Activated naive CD8-positive, alpha-beta T cell treated with anti-CD3 and anti-CD28 coated beads, Interleukin-2, amount 10 ng/mL, durations not matched to agents 7 days and 5 days (primary cell): Measurements from ENCODE around the gene SPRR1A. TPM values are rescaled to one million over a fixed set of nuclear protein-coding genes. Genes with fewer than 3 reads are reported as not detected.
"Not testable (repeated sequence)": the region's sequence is repeated elsewhere in the genome, so short reads cannot be mapped to it uniquely, and the experiment has no call there.

Source experiments
- ATAC-seq: fragments of 150-1000 bp; cut with Tn5 transposase; one replicate; pipeline ENCODE4 v1.10.0; 2021; ENCODE audit warnings: low read depth, moderate library complexity
- POLR2A ChIA-PET: fragments of 350-600 bp; sonication (Branson Sonifier 250); formaldehyde crosslinking; loops from one replicate; lab custom pipeline; 2021; ENCODE audit warnings: antibody characterized with exemption; lab: Charles Lee
- DNase-seq: peaks from one replicate; pipeline ENCODE4 v3.0.0; 2021
- H3K27ac Mint-ChIP-seq: one replicate; pipeline ENCODE4 v1.8.0; 2022; ENCODE audit warnings: mild to moderate bottlenecking, mixed read lengths
- H3K27me3 Mint-ChIP-seq: one replicate; pipeline ENCODE4 v1.8.0; 2022; ENCODE audit warnings: mild to moderate bottlenecking, moderate library complexity, mixed read lengths
- H3K36me3 Mint-ChIP-seq: one replicate; pipeline ENCODE4 v1.8.0; 2021; ENCODE audit warnings: mild to moderate bottlenecking, mixed read lengths
- H3K4me1 Mint-ChIP-seq: one replicate; pipeline ENCODE4 v1.8.0; 2021; ENCODE audit warnings: mixed read lengths
- H3K4me3 Mint-ChIP-seq: one replicate; pipeline ENCODE4 v1.8.0; 2022; ENCODE audit warnings: mild to moderate bottlenecking, moderate library complexity, mixed read lengths
- H3K9me3 Mint-ChIP-seq: one replicate; pipeline ENCODE4 v1.8.0; 2021; ENCODE audit warnings: mixed read lengths
- total RNA-seq, 2 experiments: library from RNA; stranded (reverse); gene quantifications; one replicate each; pipeline ENCODE4 v1.2.3, GENCODE V29; 2021

SPRR1A gene
- total RNA-seq, 2 experiments from 2014 or later: not detected

DNA sequence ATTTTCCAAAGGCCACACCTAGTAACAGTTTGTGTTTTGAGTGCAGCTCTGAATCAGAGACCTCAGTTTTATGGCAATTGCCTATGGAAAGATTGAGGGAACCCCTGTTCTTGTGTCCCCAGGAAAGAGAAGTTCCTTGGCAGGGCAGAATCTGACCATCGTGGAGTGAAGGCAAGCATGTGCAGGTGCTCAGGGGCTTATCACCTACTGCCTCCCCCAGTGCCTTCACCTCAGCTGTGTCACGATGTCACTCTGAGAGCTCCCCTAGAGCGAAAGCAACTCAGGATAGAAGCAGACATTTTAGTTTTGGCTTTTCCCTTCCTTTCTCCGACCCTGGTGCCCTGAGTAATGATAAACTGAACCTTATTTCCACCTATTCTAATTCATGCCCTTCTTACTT lies 1.8 kb upstream of the SPRR1A start:
- ATAC-seq (no peak), DNase-seq (no peak)
- Mint-ChIP-seq H3K4me1 (no peaks in the 10 kb centered on the region), H3K27ac (no peak overlapping the region), H3K4me3 (no peak overlapping the region), H3K36me3 (no peaks in the 10 kb centered on the region), H3K9me3 (no peaks in the 10 kb centered on the region), H3K27me3 (peaks cover 6% of the 10 kb centered on the region)
- POLR2A ChIA-PET: no interaction called here

DNA sequence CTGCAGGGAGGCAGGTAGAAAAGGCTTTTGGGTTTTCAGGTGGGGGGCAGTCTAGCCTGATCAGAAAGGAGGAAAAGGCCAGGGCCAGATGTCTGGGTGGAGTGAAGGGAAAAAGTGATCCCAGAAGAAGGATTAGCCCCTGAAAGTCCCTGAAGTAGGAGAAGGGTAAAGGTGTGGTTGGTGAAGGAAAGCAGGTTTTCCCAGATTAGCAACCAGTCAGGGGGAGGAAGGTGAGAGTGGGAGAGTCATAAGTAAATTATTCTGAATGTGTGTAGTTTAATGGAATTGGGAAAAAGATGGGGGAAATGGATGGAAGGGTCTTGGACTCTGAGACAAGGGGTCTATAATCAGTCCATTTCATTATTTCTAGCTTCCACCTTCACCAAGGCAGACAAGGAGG lies 647 bp upstream of the SPRR1A start:
- H3K27ac Mint-ChIP-seq: no peak overlapping the region
- no peak overlapping the region for H3K4me3 Mint-ChIP-seq
- POLR2A ChIA-PET: no interaction called here
- H3K27me3 Mint-ChIP-seq: peaks cover 8% of the 10 kb centered on the region
- H3K9me3 Mint-ChIP-seq: no peaks in the 10 kb centered on the region
- DNase-seq (no peak), ATAC-seq (no peak)
- H3K36me3 Mint-ChIP-seq: no peaks in the 10 kb centered on the region
- H3K4me1 Mint-ChIP-seq: no peaks in the 10 kb centered on the region

DNA sequence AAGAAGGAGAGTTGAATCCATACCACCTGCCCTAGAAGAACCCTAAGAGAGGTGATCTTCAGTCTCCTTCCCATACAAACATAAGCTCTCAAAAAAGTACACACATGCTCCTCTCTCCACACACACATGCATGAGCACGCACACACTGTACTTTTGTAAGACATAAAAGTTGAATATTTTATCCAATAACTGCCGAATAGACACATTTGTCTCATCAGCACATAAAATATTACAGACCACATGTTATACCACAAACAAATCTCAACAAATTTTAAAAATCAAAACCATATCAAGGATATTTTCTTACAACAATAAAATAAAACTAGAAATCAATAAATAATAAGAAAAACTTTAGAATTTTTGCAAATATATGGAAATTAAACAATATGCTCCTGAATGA lies 2.7 kb downstream of the SPRR1A start:
- no peak overlapping the region for H3K27ac Mint-ChIP-seq
- H3K36me3 Mint-ChIP-seq: no peaks in the 10 kb centered on the region
- no peaks in the 10 kb centered on the region for H3K4me1 Mint-ChIP-seq
- H3K27me3 Mint-ChIP-seq: peaks cover 12% of the 10 kb centered on the region
- no peak overlapping the region for H3K4me3 Mint-ChIP-seq
- POLR2A ChIA-PET: no interaction called here
- no peak for DNase-seq
- no peak for ATAC-seq
- H3K9me3 Mint-ChIP-seq: no peaks in the 10 kb centered on the region

DNA sequence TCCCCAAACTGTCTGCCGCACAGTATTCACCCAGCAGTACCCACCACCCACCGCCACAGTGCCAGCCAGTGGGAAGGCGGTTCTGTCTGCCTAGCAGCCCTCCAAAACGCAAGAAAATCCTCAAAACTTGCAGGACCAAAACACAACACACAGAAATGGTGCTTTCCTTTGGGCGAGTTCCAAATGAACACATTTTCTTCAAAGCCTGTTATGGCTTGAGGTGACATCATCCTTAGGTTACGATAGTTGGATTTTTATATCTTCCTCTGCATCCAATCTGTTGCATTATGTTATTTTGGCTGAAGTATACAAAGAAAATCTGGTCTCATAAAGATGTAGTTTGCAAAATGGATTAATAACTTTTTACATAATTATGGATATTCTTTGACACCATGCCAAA lies 9.3 kb downstream of the SPRR1A start:
- peaks cover 17% of the 10 kb centered on the region for H3K27me3 Mint-ChIP-seq
- H3K36me3 Mint-ChIP-seq: no peaks in the 10 kb centered on the region
- ATAC-seq: no peak
- no peaks in the 10 kb centered on the region for H3K9me3 Mint-ChIP-seq
- no peak overlapping the region for H3K27ac Mint-ChIP-seq
- POLR2A ChIA-PET: no interaction called here
- no peak for DNase-seq
- H3K4me3 Mint-ChIP-seq: no peak overlapping the region
- no peaks in the 10 kb centered on the region for H3K4me1 Mint-ChIP-seq

DNA sequence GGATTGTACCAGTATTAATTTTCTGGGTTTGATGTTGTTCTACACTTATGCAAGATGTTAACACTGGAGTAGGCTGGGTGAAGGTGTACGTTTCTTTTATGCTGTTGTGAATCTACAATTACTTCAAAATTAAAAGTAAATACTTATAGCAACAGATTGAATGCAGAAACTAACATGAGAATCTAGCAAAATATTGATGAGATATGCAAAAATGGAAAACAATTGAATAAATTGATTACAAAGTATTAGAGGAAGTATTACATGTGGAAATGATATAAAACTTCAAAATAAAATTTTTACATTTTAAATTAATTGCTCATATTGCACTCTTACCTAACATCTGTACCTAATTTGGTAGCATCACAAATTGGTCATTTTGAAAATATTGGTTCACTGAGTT lies 12.0 kb downstream of the SPRR1A start:
- H3K9me3 Mint-ChIP-seq: no peaks in the 10 kb centered on the region
- H3K36me3 Mint-ChIP-seq: no peaks in the 10 kb centered on the region
- H3K27ac Mint-ChIP-seq: no peak overlapping the region
- peaks cover 13% of the 10 kb centered on the region for H3K27me3 Mint-ChIP-seq
- H3K4me3 Mint-ChIP-seq: no peak overlapping the region
- POLR2A ChIA-PET: no interaction called here
- DNase-seq: no peak
- no peak for ATAC-seq
- H3K4me1 Mint-ChIP-seq: no peaks in the 10 kb centered on the region

DNA sequence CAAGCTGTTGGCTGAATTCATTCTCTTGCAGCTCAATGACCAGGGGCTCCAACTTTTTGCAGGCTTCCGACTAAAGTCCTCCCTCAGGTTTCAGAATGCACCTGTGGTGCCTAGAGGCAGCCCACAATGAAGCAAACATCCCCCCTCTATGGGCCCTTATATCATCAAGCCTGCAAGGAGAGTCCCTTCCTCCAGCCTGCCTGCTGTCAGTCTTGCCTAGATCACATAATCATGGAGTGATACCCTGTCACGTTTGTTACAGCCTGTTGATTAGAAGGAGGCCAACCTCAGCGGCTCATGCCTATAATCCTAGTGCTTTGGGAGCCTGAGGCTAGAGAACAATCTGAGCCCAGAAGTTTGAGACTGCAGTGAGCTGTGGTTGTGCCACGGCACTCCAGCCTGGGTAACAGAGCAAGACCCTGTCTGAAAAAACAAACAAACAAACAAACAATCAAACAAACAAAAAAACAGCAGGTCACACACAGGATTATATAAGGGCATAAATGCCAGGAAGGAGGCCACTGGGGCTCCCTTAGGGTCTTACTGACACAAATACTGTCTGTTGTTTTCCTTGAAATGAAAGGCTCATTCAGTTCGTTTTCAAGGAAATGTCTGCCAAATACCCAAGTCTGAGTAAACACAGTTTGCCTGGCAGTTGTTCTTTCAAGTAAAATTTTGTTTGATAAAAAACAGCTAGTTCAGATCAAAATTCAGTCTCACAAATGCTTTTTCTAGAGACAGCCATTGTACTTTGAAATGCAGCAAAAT lies 12.9 kb downstream of the SPRR1A start:
- peaks cover 11% of the 10 kb centered on the region for H3K27me3 Mint-ChIP-seq
- no peak overlapping the region for H3K4me3 Mint-ChIP-seq
- no peaks in the 10 kb centered on the region for H3K9me3 Mint-ChIP-seq
- ATAC-seq: no peak
- no peaks in the 10 kb centered on the region for H3K36me3 Mint-ChIP-seq
- no peaks in the 10 kb centered on the region for H3K4me1 Mint-ChIP-seq
- H3K27ac Mint-ChIP-seq: no peak overlapping the region
- POLR2A ChIA-PET: no interaction called here
- DNase-seq: no peak

DNA sequence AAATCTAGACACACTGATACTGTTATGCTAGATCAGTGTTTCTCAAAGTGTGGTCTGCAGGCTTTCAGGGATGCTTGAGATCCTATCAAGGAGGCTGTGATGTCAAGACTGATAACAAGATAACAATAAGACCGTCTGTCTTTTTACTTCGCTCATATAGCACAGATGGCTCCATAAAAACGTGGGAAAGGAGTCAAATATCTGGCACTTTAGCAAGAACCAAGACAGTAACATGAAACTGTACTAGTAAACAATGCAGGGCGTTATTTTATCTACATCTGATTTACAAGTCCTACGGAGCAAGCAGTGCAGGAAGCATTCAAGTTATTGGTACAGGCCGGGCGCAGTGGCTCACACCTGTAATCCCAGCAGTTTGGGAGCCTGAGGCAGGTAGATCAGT lies 14.0 kb downstream of the SPRR1A start:
- ATAC-seq: no peak
- no peaks in the 10 kb centered on the region for H3K36me3 Mint-ChIP-seq
- H3K4me3 Mint-ChIP-seq: no peak overlapping the region
- DNase-seq: no peak
- H3K27ac Mint-ChIP-seq: no peak overlapping the region
- H3K27me3 Mint-ChIP-seq: peaks cover 11% of the 10 kb centered on the region
- H3K9me3 Mint-ChIP-seq: no peaks in the 10 kb centered on the region
- POLR2A ChIA-PET: no interaction called here
- H3K4me1 Mint-ChIP-seq: no peaks in the 10 kb centered on the region

DNA sequence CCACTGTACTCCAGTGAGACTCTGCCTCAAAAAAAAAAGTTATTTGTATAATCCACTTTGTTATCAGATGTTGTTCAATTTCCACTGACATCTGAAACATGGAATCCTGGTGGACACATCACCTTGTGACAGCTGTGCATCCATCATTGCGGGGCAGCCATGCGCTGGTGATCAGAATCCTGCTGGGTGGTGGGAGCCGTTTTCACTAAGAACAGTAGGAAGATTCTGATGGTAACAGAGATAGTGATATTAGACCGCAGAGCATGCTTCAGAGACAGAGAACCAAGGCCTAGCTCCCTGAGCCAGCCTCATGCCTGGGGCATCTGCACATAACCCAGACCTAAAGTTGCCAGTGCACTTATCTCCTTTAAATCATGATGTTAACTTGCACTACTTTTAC lies 14.6 kb downstream of the SPRR1A start:
- no peak for DNase-seq
- no peaks in the 10 kb centered on the region for H3K36me3 Mint-ChIP-seq
- H3K9me3 Mint-ChIP-seq: no peaks in the 10 kb centered on the region
- POLR2A ChIA-PET: no interaction called here
- peaks cover 11% of the 10 kb centered on the region for H3K27me3 Mint-ChIP-seq
- H3K27ac Mint-ChIP-seq: no peak overlapping the region
- no peaks in the 10 kb centered on the region for H3K4me1 Mint-ChIP-seq
- no peak for ATAC-seq
- H3K4me3 Mint-ChIP-seq: no peak overlapping the region

DNA sequence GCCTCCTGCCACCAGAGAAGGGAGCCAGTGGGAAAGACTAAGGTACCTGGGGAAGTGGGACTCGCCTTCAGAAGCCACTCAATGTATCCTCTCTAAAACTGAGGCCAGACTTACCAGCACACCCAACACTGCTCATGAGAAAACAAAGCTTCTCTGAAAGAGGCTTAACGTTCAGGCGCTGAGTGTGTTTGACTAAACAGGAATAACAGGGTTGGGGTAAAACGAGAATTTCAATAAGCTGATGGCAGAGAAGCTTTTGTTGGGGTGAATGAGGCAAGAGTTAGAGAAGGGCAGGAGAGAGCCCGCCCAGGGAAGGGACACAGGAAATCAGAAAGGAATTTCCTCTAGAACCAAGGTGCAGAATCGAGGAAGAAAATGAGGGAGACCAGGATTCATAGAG lies 15.9 kb downstream of the SPRR1A start:
- Mint-ChIP-seq H3K4me1 (no peaks in the 10 kb centered on the region), H3K27me3 (peaks cover 6% of the 10 kb centered on the region), H3K9me3 (peaks cover 1% of the 10 kb centered on the region), H3K36me3 (no peaks in the 10 kb centered on the region), H3K4me3 (no peak overlapping the region), H3K27ac (no peak overlapping the region)
- POLR2A ChIA-PET: no interaction called here
- DNase-seq: no peak
- no peak for ATAC-seq

DNA sequence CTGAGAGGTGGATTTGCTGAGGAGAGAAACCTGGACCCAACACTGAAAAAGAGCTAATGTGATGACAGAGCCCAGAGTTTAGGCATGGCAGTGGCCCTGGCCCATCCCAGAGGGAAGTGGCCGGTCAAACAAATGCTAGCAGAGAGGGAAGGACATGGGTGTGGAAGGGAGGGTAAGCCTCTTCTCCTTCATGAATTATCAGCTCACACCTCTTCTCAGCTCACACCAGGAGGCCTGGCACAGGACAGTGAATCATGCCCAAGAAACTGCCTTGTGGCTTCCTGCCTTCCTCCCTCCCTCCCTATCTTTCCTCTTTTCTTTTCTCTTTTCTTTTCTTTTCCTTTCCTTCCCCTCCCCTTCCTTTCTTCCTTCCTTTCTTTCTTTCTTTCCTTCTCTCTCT lies 16.4 kb downstream of the SPRR1A start:
- Mint-ChIP-seq H3K36me3 (no peaks in the 10 kb centered on the region), H3K4me1 (no peaks in the 10 kb centered on the region), H3K4me3 (no peak overlapping the region), H3K27me3 (peaks cover 6% of the 10 kb centered on the region), H3K27ac (no peak overlapping the region), H3K9me3 (peaks cover 1% of the 10 kb centered on the region)
- ATAC-seq: no peak
- DNase-seq: no peak
- POLR2A ChIA-PET: no interaction called here

DNA sequence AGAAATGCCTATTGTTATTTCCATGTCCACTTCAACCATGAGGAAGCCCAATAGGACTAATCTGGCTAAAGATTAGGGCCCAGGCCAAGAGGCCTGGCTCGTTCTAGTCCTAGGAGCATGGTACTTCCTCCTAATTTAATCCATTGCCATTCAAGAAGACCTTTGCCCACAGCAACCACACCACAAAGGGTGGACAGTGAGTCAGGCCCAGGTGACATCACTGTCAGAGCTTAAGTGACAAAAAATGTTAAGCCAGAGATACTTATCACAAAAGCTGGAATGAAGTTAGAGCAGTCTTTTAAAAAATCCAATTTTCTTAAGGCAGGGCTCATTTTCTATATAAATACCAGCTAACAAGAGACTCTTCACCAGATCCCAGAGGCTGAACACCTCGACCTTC lies 17.5 kb downstream of the SPRR1A start, which contains the start of gene SPRR3:
Gene SPRR3 (plus strand): TSS at position 368 of the 400 bp plus-strand sequence. CDS start 1,272 bp downstream, outside the sequence.
- Mint-ChIP-seq H3K4me1 (no peaks in the 10 kb centered on the region), H3K4me3 (no peak within 1 kb of the TSS), H3K9me3 (peaks cover 1% of the 10 kb centered on the region), H3K36me3 (no peaks in the 10 kb centered on the region), H3K27me3 (peaks cover 6% of the 10 kb centered on the region), H3K27ac (no peak within 1 kb of the TSS)
- POLR2A ChIA-PET: no interaction called here
- DNase-seq: no peak
- ATAC-seq: no peak

DNA sequence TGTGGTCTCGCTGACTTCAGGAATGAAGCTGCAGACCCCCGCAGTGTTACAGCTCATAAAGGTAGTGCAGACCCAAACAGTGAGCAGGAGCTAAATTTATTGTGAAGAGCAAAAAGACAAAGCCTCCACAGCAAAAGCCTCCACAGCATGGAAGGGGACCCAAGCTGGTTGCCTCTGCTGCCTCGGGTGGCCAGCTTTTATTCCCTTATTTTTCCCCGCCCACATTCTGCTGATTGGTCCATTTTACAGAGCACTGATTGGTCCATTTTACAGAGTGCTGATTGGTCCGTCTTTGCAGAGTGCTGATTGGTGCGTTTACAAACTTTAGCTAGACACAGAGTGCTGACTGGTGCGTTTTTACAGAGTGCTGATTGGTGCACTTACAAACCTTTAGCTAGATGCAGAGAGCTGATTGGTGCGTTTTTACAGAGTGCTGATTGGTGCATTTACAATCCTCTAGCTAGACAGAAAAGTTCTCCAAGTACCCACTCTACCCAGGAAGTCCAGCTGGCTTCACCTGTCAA lies 27.4 kb downstream of the SPRR1A start:
- not testable (repeated sequence) for H3K9me3 Mint-ChIP-seq

DNA sequence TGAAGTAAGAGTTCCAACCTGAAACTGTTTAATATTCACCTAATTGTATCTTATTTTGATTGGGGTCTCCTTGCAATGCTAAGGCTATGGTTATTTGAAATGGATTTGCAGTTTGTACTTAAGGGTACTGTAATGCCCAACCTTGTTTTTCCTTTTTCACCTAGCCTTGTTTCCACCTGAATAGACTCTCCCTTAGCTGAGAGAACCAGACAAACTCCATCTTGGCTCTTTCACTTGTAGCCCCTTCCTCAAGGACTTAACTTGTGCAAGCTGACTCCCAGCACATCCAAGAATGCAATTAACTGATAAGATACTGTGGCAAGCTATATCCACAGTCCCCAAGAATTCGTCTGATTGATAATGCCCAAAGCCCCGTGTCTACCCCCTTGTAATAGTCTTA lies 37.9 kb downstream of the SPRR1A start:
- H3K4me1 Mint-ChIP-seq, ATAC-seq, DNase-seq, POLR2A ChIA-PET, H3K36me3 Mint-ChIP-seq, H3K27ac Mint-ChIP-seq, H3K4me3 Mint-ChIP-seq, H3K9me3 Mint-ChIP-seq: not testable (repeated sequence)
- H3K27me3 Mint-ChIP-seq: peaks cover 21% of the 10 kb centered on the region

More for the DNA sequence above, 27.4 kb downstream of the SPRR1A start:
- H3K4me3 Mint-ChIP-seq, H3K36me3 Mint-ChIP-seq, H3K4me1 Mint-ChIP-seq, ATAC-seq, H3K27ac Mint-ChIP-seq, DNase-seq, POLR2A ChIA-PET, H3K27me3 Mint-ChIP-seq: not testable (repeated sequence)

DNA sequence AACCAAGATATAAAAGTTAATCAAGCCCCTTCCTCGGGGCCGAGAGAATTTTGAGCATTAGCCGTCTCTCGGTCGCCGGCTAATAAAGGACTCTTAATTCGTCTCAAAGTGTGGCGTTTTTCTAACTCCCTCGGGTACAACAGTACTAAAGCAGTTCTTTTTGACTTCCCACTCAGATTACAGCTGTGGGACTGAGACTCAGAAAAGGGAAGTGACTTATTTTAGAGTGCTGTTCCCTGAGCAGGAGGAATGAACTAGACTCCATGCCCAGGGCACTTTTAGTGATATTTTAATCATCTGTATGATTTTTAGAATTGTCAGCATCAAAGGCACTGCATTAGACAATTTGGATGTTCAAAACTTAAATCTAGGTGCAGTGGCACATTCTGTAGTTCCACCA lies 38.5 kb downstream of the SPRR1A start:
- POLR2A ChIA-PET, H3K9me3 Mint-ChIP-seq, H3K4me3 Mint-ChIP-seq, ATAC-seq, DNase-seq, H3K27ac Mint-ChIP-seq, H3K36me3 Mint-ChIP-seq, H3K4me1 Mint-ChIP-seq: not testable (repeated sequence)
- peaks cover 20% of the 10 kb centered on the region for H3K27me3 Mint-ChIP-seq
